D341Med (cell line): ENCODE results near the gene MED1.
"Not testable (repeated sequence)": the region's sequence is repeated elsewhere in the genome, so short reads cannot be mapped to it uniquely, and the experiment has no call there.

Experiments
- DNase-seq: peaks from one replicate; pipeline ENCODE4 v3.0.0; 2012; ENCODE audit warnings: low spot score

MED1 gene

GRCh38 chr17:39439868-39440267, 11.2 kb downstream of the MED1 start:
- not testable (repeated sequence) for DNase-seq

- DNase-seq = no peak
These were observed 21.5 kb downstream of the MED1 start for GRCh38 chr17:39429600-39429999.

- DNase-seq = no peak
These were observed 34.9 kb downstream of the MED1 start for GRCh38 chr17:39416141-39416540.

- no peak for DNase-seq
These were observed 40.8 kb downstream of the MED1 start for GRCh38 chr17:39410279-39410678.

GRCh38 chr17:39408360-39408759, 42.7 kb downstream of the MED1 start:
- DNase-seq = no peak

GRCh38 chr17:39406951-39407350, 44.1 kb downstream of the MED1 start:
- no peak for DNase-seq

GRCh38 chr17:39405436-39405835, 45.6 kb downstream of the MED1 start:
- no peak for DNase-seq

- DNase-seq = no peak
These were observed 46.3 kb downstream of the MED1 start for GRCh38 chr17:39404542-39405378.

- DNase-seq = no peak
These were observed 48.0 kb downstream of the MED1 start for GRCh38 chr17:39402890-39403605.

- DNase-seq = peak; percentile 99
These were observed 48.7 kb downstream of the MED1 start for GRCh38 chr17:39402244-39402889.

GRCh38 chr17:39401412-39402243, 49.4 kb downstream of the MED1 start, which contains the start of gene FBXL20:
FBXL20 (minus strand) TSS chr17:39401626; CDS start chr17:39401402, 224 bp downstream.
- peak; percentile 100 for DNase-seq

GRCh38 chr17:39400547-39401411, 50.3 kb downstream of the MED1 start:
- DNase-seq = peak; percentile 80

- no peak for DNase-seq
These were observed 51.3 kb downstream of the MED1 start for GRCh38 chr17:39399791-39400190.

- DNase-seq = no peak
These were observed 57.3 kb downstream of the MED1 start for GRCh38 chr17:39393736-39394135.

GRCh38 chr17:39391448-39391847, 59.6 kb downstream of the MED1 start:
- no peak for DNase-seq

- no peak for DNase-seq
These were observed 66.0 kb downstream of the MED1 start for GRCh38 chr17:39385040-39385439.

- no peak for DNase-seq
These were observed 70.9 kb downstream of the MED1 start for GRCh38 chr17:39380144-39380543.

GRCh38 chr17:39376434-39376833, 74.6 kb downstream of the MED1 start:
- DNase-seq = no peak

- DNase-seq = not testable (repeated sequence)
These were observed 83.3 kb downstream of the MED1 start for GRCh38 chr17:39367805-39368204.

GRCh38 chr17:39365872-39366271, 85.2 kb downstream of the MED1 start:
- DNase-seq = no peak

- DNase-seq = no peak
These were observed 85.8 kb downstream of the MED1 start for GRCh38 chr17:39365242-39365641.
